Esophagus squamous epithelium (tissue), 5 donors: ENCODE measurements around the gene AGBL2. TPM values are rescaled to one million over a fixed set of nuclear protein-coding genes. Genes with fewer than 3 reads are reported as not detected.
"Not testable (repeated sequence)": the region's sequence is repeated elsewhere in the genome, so short reads cannot be mapped to it uniquely, and the experiment has no call there.

Source experiments
- DNase-seq: peaks from one replicate; lab custom pipeline; 2025; lab: John Stamatoyannopoulos, UW
- H3K27ac ChIP-seq, 4 donors: fragments of 200-600 bp; sonication (generic); one replicate each; pipeline ENCODE4 v1.5.1; 2016 to 2019; ENCODE audit warnings: mild to moderate bottlenecking in 1 of 4
- H3K27me3 ChIP-seq, 4 donors: fragments of 200-600 bp; sonication (generic); 1 replicate in 3 of 4; 2 replicates in 1 of 4; pipeline versions ENCODE4 v1.5.1 to v1.6.0; 2017 to 2021; ENCODE audit warnings: antibody characterized with exemption in 1 of 4
- H3K36me3 ChIP-seq, 3 donors: fragments of 200-600 bp; sonication (generic); one replicate each; pipeline ENCODE4 v1.5.1; 2016 to 2019
- H3K4me1 ChIP-seq, 3 donors: fragments of 200-600 bp; sonication (generic); one replicate each; pipeline ENCODE4 v1.5.1; 2017 to 2019
- H3K4me3 ChIP-seq, 4 donors: fragments of 200-600 bp; sonication (generic); 1 replicate in 3 of 4; 2 replicates in 1 of 4; pipeline ENCODE4 v1.5.1; 2016 to 2019; ENCODE audit warnings: mild to moderate bottlenecking in 2 of 4, moderate library complexity in 1 of 4
- H3K9me3 ChIP-seq, 3 donors: fragments of 200-600 bp; sonication (generic); one replicate each; pipeline ENCODE4 v1.5.1; 2016 to 2019
- CTCF ChIP-seq, 6 experiments: fragments of 450-650 bp in 4 of 6; fragments of 200-600 bp in 2 of 6; sonication (generic) in 2 of 6; IDR thresholded peaks; one replicate each; pipeline ENCODE4 v1.5.1; 2016 to 2019; ENCODE audit warnings: antibody characterized with exemption in 6 of 6, mild to moderate bottlenecking in 4 of 6, moderate library complexity in 4 of 6
- POLR2A ChIP-seq, 4 donors: fragments of 450-650 bp; IDR thresholded peaks; one replicate each; pipeline ENCODE4 v1.6.1; 2017; ENCODE audit warnings: antibody characterized with exemption in 4 of 4, mild to moderate bottlenecking in 4 of 4, moderate library complexity in 3 of 4
- WGBS, 2 donors: methylation state at CpG; one replicate each; pipeline ENCODE4 v1.1.5; 2018; 5-methylcytosine and 5-hydroxymethylcytosine counted together
- intact Hi-C: fragments of 100-400 bp; cut with DNase I; formaldehyde crosslinking; loops from one replicate; pipeline ENCODE4 v1.15.0; 2022
- total RNA-seq, 4 donors: library from RNA; depleted of rRNA; stranded (reverse); fragments of >200 nt; gene quantifications; one replicate each; pipeline ENCODE4 v1.1.0, GENCODE V29; 2016
- donor health status: DM: yes; HTN: yes; CAD: no.

The AGBL2 gene
- under 1 TPM in 3 of 4 donors, not detected in 1; 0.35 to 0.76 (median 0.57) TPM for total RNA-seq

- 0 to 1% methylated on average over 21 to 23 of the region's 35 CpGs for WGBS, 2 donors
- Histone ChIP-seq H3K4me3 (peak within 1 kb of the TSS; percentile 76 to 96 (median 82)), H3K36me3 (peaks cover 9 to 42% (median 27%) of the 10 kb centered on the region in 3 donors), H3K27me3 (no peaks in the 10 kb centered on the region), H3K27ac (peak within 1 kb of the TSS; percentile 78 to 85 (median 84)), H3K4me1 (peaks cover 0 to 15% (median 4%) of the 10 kb centered on the region in 3 donors), H3K9me3 (no peaks in the 10 kb centered on the region)
- TF ChIP-seq CTCF (IDR thresholded peaks at IDR 0.05) (no peak), POLR2A (IDR thresholded peaks at IDR 0.05) (peak in 2 of 4 donors; percentile 26 to 56)
- DNase-seq: no peak
- intact Hi-C loops: no loop called here
These were observed at the start of gene AGBL2 for GRCh38 chr11:47715082-47715669. TSS of gene AGBL2 (minus strand) at chr11:47715369. CDS start at chr11:47714650, 719 bp downstream.

DNA sequence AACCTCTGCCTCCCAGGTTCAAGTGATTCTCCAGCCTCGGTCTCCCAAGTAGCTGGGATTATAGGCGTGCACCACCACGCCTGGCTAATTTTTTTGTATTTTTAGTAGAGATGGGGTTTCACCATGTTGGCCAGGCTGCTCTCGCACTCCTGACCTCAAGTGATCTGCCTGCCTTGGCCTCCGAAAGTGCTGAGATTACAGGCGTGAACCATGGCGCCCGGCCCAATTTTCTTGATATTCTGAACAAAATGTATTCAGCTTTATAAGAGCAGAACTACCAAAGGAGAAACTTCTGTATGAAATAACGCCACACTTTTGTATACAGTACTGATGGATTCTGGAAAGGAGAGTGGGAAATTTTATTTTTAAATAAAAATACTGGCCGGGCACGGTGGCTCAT, 44.1 kb upstream of the AGBL2 start:
- WGBS, 2 donors: 91 to 96% methylated on average over 6 to 11 of the region's 11 CpGs
- H3K27ac ChIP-seq, H3K4me3 ChIP-seq, DNase-seq, H3K9me3 ChIP-seq, H3K4me1 ChIP-seq, H3K27me3 ChIP-seq, intact Hi-C loops: not testable (repeated sequence)
- peaks cover 20 to 99% (median 58%) of the 10 kb centered on the region in 3 donors for H3K36me3 ChIP-seq

DNA sequence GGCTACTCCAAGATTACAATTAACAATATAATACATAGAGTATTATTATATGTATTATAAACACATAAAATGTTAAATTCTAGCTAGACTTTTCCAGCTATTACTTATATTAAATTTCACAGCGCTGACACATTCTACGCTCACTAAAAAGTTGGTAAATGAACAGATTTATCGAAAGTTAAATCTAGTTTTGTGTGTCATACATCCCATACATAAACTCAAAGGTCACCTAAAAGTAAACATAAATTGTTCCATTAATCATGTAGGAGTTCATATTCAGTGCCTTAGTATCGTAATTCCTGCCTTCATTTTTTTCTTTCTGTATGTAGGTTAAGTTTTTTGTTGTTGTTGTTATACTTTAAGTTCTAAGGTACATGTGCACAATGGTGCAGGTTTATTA, 41.0 kb upstream of the AGBL2 start:
- intact Hi-C loops: no loop called here
- DNase-seq: no peak
- WGBS, 2 donors: 92% methylated on average over 4 of the region's 4 CpGs
- H3K9me3 ChIP-seq: no peaks in the 10 kb centered on the region
- no peak for TF ChIP-seq POLR2A (IDR thresholded peaks at IDR 0.05)
- TF ChIP-seq CTCF (IDR thresholded peaks at IDR 0.05): no peak
- no peak overlapping the region for H3K27ac ChIP-seq
- H3K4me1 ChIP-seq: no peaks in the 10 kb centered on the region
- peaks cover 26 to 99% (median 70%) of the 10 kb centered on the region in 3 donors for H3K36me3 ChIP-seq
- H3K27me3 ChIP-seq: no peaks in the 10 kb centered on the region
- H3K4me3 ChIP-seq: no peak overlapping the region

DNA sequence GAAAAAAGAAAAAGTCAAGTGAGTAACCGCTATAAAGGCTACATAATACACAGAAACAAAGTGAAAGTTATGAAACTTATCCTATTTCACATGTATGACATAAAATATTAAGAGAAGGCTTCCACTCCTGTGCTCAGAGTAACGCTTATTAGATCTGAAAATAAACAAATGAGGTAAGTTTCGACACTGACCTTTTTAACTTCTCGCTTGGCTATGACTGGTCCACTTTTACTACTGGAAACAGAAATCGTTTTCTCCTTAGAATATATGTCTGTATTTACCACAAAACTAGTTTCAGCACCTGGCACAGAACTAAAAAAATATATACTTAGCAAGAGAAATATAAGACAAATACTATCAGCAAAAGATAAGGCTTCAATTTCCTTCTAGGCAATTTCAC, 35.6 kb upstream of the AGBL2 start:
- TF ChIP-seq CTCF (IDR thresholded peaks at IDR 0.05) (no peak), POLR2A (IDR thresholded peaks at IDR 0.05) (no peak)

DNA sequence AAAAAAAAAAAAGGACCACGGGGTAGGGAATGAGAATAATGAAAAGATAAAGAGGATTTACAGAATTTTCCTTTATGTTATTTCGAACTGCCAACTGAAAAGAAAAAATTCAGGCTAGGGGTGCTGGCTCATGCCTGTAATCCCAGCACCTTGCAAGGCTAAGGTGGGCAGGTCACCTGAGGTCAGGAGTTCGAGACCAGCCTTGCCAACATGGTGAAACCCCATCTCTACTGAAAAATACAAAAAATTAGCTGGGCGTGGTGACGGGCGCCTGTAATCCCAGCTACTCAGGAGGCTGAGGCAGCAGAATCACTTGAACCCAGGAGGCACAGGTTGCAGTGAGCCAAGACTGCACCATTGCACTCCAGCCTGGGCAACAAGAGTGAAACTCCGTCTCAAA, 27.3 kb upstream of the AGBL2 start:
- DNase-seq, H3K27me3 ChIP-seq, intact Hi-C loops, H3K9me3 ChIP-seq, H3K4me3 ChIP-seq, H3K4me1 ChIP-seq, H3K27ac ChIP-seq: not testable (repeated sequence)
- WGBS, 2 donors: 85 to 90% methylated on average over 7 of the region's 7 CpGs
- peaks cover 50 to 100% (median 74%) of the 10 kb centered on the region in 3 donors for H3K36me3 ChIP-seq

More for the DNA sequence above, 35.6 kb upstream of the AGBL2 start:
- Histone ChIP-seq H3K27me3 (no peaks in the 10 kb centered on the region), H3K4me1 (no peaks in the 10 kb centered on the region), H3K4me3 (no peak overlapping the region), H3K27ac (no peak overlapping the region), H3K36me3 (peaks cover 34 to 99% (median 71%) of the 10 kb centered on the region in 3 donors), H3K9me3 (no peaks in the 10 kb centered on the region)
- intact Hi-C loops: no loop called here
- no peak for DNase-seq
- 75 to 86% methylated on average over 5 of the region's 5 CpGs for WGBS, 2 donors

- H3K4me1 ChIP-seq, DNase-seq, H3K9me3 ChIP-seq, intact Hi-C loops, H3K27ac ChIP-seq, H3K27me3 ChIP-seq, H3K4me3 ChIP-seq: not testable (repeated sequence)
- H3K36me3 ChIP-seq: peaks cover 31 to 100% (median 42%) of the 10 kb centered on the region in 3 donors
- WGBS, 2 donors: 92 to 96% methylated on average over 4 to 7 of the region's 7 CpGs
These were observed 22.6 kb upstream of the AGBL2 start for GRCh38 chr11:47737817-47738216.
